ENCODE measurements around the gene CAMSAP1.
"Not testable (repeated sequence)": the region's sequence is repeated elsewhere in the genome, so short reads cannot be mapped to it uniquely, and the experiment has no call there.

Gene CAMSAP1

GRCh38 chr9:135921749-135922310 lies 14.5 kb upstream of the CAMSAP1 start:
- DNase-seq, result no peak

GRCh38 chr9:135920973-135921585 lies 13.7 kb upstream of the CAMSAP1 start:
- DNase-seq, result no peak

GRCh38 chr9:135920256-135920930 lies 13.0 kb upstream of the CAMSAP1 start:
- no peak for DNase-seq

GRCh38 chr9:135919318-135919890 lies 12.1 kb upstream of the CAMSAP1 start:
- DNase-seq, result no peak

- not testable (repeated sequence) for DNase-seq
Measured at GRCh38 chr9:135916227-135916626, 8.9 kb upstream of the CAMSAP1 start.

GRCh38 chr9:135914921-135915320 lies 7.6 kb upstream of the CAMSAP1 start:
- DNase-seq, result no peak

GRCh38 chr9:135911233-135911632 lies 3.9 kb upstream of the CAMSAP1 start:
- DNase-seq, result not testable (repeated sequence)

GRCh38 chr9:135910757-135911156 lies 3.4 kb upstream of the CAMSAP1 start:
- no peak for DNase-seq

- no peak for DNase-seq
Measured at GRCh38 chr9:135910216-135910615, 2.9 kb upstream of the CAMSAP1 start.

GRCh38 chr9:135909371-135909770 lies 2.0 kb upstream of the CAMSAP1 start:
- DNase-seq, result no peak

- no peak for DNase-seq
Measured at GRCh38 chr9:135908754-135909204, 1.4 kb upstream of the CAMSAP1 start.

- no peak for DNase-seq
Measured at GRCh38 chr9:135908093-135908753, 877 bp upstream of the CAMSAP1 start.

GRCh38 chr9:135907006-135907430 lies 328 bp downstream of the CAMSAP1 start:
- DNase-seq, result peak in 2 of 51 donors; percentile 48 to 52

- DNase-seq, result peak in 4 of 51 donors; percentile 19 to 42 (median 30)
Measured at GRCh38 chr9:135906291-135907005, 898 bp downstream of the CAMSAP1 start.

- DNase-seq, result peak in 2 of 51 donors; percentile 13 to 54
Measured at GRCh38 chr9:135905380-135906258, 1.7 kb downstream of the CAMSAP1 start.

- no peak for DNase-seq
Measured at GRCh38 chr9:135903786-135904520, 3.4 kb downstream of the CAMSAP1 start.

- DNase-seq, result no peak
Measured at GRCh38 chr9:135903358-135903656, 4.0 kb downstream of the CAMSAP1 start.

- no peak for DNase-seq
Measured at GRCh38 chr9:135902655-135903357, 4.5 kb downstream of the CAMSAP1 start.

GRCh38 chr9:135901826-135902225 lies 5.5 kb downstream of the CAMSAP1 start:
- no peak for DNase-seq
